GM21381 (cell line): Measurements from ENCODE around the gene ADGRE3.
"Not testable (repeated sequence)": the region's sequence is repeated elsewhere in the genome, so short reads cannot be mapped to it uniquely, and the experiment has no call there.

Source experiments
- ATAC-seq: cut with Tn5 transposase; IDR thresholded peaks from one replicate; pipeline ENCODE4 v1.9.1; 2021; ENCODE audit warnings: mild to moderate bottlenecking, moderate library complexity; ENCODE audit not compliant: unreplicated experiment

The ADGRE3 gene

DNA sequence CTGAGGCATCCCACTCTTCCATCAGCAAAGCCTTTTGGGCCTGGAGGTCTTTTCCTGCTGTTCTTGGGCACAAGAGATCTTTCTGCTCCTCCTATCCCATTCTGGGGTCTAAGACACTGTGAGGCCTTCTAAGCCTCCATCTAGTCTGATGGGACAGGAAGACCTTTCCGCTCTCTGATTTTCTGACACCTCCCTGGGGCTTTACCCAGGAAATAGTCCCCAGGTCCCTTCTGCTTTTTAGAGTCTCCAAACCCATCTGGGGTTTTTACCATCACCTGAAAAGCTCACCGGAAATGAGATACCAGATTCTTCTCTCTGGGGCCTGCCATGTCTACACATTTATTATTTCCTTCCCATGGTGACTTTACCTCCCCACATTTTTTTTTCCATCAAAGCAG is 70.7 kb downstream of the ADGRE3 start:
- peak; percentile 85 for ATAC-seq

DNA sequence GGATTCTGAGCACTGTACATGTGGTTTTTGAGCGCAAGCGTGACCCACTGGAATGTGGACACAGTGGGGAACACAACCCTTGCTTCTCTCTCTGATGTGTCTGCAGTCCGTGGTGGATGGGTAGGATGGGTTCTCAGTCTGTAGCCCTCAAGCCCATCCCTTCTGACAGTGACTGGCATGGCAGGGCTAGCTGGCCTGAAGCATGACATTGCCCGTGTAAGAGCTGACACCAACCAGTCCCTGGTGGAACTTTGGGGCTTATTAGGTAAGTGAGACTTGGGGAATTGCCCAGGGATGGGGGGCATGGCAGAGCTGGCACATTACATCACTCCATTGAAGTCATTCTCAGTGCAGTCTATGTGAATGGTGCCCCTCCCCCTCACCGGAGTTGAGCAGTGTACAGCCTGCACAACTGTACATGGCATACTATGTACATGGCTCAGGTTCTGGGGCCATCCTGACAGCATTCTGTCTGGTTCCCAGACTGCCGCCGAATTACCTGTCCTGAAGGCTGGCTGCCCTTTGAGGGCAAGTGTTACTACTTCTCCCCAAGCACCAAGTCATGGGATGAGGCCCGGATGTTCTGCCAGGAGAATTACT is 75.0 kb downstream of the ADGRE3 start:
- ATAC-seq = no peak

- no peak for ATAC-seq
Measured at GRCh38 chr19:14595558-14595957, 79.1 kb downstream of the ADGRE3 start.

- not testable (repeated sequence) for ATAC-seq
Measured at GRCh38 chr19:14589433-14589832, 85.2 kb downstream of the ADGRE3 start.

GRCh38 chr19:14585187-14585586 is 89.5 kb downstream of the ADGRE3 start:
- ATAC-seq = peak; percentile 66

DNA sequence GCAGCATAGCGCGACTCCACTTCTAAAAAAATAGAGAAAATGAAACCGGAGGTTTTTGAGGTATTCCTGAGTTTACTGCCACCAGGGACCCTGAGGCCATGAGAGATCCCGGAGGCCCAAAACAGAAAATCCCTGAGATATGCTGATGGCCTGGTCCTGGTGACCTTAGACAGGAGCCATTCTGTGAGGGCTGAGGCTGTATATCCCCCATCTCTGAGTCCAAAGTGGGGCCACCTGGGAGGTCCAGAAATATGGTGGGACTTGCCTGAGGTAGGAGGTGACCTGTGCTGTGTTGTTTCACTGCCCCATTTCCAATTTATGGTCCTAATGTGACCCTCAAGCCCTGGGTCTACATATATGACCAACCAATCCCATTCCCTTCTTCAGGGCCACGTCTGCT is 90.3 kb downstream of the ADGRE3 start:
- ATAC-seq = not testable (repeated sequence)

GRCh38 chr19:14582894-14583340 is 91.7 kb downstream of the ADGRE3 start, which contains the start of gene CLEC17A:
Gene CLEC17A (plus strand): TSS chr19:14583084. CDS start chr19:14583161, 77 bp downstream.
- peak; percentile 33 for ATAC-seq

GRCh38 chr19:14580623-14581237 is 93.9 kb downstream of the ADGRE3 start:
- no peak for ATAC-seq

- no peak for ATAC-seq
Measured at GRCh38 chr19:14577885-14578427, 96.7 kb downstream of the ADGRE3 start.

DNA sequence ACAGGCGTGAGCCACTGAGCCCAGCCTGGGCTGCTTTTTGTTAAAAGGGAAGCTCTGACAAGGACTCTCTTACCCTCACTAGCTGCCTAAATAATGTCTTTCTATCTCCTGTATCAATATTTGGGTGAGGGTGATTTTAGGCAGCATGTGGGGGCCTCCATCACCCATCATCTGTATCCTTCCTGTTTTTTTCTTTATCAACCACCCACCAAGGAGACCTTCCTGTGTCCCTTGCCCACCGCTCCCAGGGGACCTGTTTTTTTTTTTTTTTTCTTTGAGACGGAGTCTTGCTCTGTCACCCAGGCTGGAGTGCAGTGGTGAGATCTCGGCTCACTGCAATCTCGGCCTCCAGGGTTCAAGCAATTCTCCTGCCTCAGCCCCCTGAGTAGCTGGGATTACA is 97.4 kb downstream of the ADGRE3 start:
- no peak for ATAC-seq

- no peak for ATAC-seq
Measured at GRCh38 chr19:14576363-14576762, 98.3 kb downstream of the ADGRE3 start.

DNA sequence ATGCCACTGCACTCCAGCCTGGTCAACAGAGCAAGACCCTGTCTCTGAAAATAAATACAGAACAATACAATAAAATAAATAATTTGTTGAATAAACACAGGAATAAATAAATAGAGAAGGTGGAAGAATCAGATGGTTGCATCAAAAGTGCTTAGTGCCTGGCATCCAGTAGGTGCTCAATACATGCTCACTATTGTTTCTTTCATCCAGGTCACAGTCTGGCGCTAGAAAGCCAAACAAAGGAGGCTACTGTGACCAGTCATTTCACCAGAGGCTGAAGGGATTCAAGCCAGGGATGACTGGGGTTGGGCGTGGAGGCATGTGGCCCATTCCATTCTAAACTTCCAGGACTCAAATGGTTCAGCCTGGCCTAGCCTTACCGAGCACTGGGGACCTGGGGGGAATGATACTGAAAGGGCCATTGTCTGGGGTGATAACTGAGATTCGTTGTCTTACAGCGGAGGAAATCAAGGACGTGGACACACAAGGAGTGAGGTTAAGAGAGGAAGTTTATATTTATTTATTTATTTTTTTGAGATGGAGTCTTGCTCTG is 99.1 kb downstream of the ADGRE3 start:
- no peak for ATAC-seq

GRCh38 chr19:14571695-14572490 is 102.8 kb downstream of the ADGRE3 start, which contains the start of gene NDUFB7:
Gene NDUFB7 (minus strand): TSS chr19:14572066. CDS start chr19:14572000, 66 bp downstream.
- ATAC-seq = peak; percentile 82

DNA sequence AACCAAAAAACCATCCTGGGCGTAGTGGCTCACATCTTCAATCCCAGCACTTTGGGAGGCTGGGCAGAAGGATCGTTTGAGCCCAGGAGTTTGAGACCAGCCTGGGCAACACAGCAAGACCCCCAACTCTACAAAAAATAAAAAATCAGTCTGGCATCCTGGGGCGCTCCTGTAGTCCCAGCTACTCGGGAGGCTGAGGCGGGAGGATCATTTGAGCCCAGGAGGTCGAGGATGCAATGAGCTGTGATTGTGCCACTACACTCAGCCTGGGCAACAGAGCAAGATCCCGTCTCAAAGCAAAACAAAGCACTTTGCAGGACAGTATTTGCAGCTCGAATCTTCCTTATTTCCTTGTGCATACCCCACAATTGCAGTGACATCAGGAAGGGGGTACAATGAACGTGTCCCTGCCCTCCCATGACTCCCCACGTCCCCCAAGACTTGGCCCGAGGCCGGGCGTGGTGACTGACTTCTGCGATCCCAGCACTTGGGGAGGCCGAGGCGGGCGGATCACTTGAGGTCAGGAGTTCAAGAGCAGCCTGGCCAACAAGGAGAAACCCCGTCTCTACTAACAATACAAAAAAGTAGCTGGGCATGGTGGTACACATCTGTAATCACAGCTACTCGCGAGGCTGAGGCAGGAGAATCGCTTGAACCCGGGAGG is 103.6 kb downstream of the ADGRE3 start:
- ATAC-seq = no peak
